Superior temporal gyrus (tissue), 1 donor: Measurements from ENCODE around the gene PPP1R26.
"Not testable (repeated sequence)": the region's sequence is repeated elsewhere in the genome, so short reads cannot be mapped to it uniquely, and the experiment has no call there.

ENCODE experiments used
- DNase-seq: peaks from one replicate; pipeline ENCODE4 v3.0.0-alpha.2; 2016; ENCODE audit errors: extremely low spot score

The PPP1R26 gene

GRCh38 chr9:135505406-135506187, 26.0 kb downstream of the PPP1R26 start:
- DNase-seq = no peak

- DNase-seq = no peak
These were observed 26.9 kb downstream of the PPP1R26 start for GRCh38 chr9:135506327-135507103.

- DNase-seq = no peak
These were observed 27.8 kb downstream of the PPP1R26 start for GRCh38 chr9:135507104-135508035.

GRCh38 chr9:135508211-135508820, 28.7 kb downstream of the PPP1R26 start:
- DNase-seq = no peak

GRCh38 chr9:135509458-135509857, 29.9 kb downstream of the PPP1R26 start:
- no peak for DNase-seq

- no peak for DNase-seq
These were observed 32.6 kb downstream of the PPP1R26 start for GRCh38 chr9:135512241-135512603.

- no peak for DNase-seq
These were observed 33.3 kb downstream of the PPP1R26 start for GRCh38 chr9:135512904-135513303.

- no peak for DNase-seq
These were observed 33.8 kb downstream of the PPP1R26 start for GRCh38 chr9:135513351-135513846.

- not testable (repeated sequence) for DNase-seq
These were observed 34.3 kb downstream of the PPP1R26 start for GRCh38 chr9:135513906-135514305.

GRCh38 chr9:135514342-135515082, 34.9 kb downstream of the PPP1R26 start:
- DNase-seq = no peak

GRCh38 chr9:135515083-135515951, 35.7 kb downstream of the PPP1R26 start:
- no peak for DNase-seq

GRCh38 chr9:135516132-135516860, 36.7 kb downstream of the PPP1R26 start:
- no peak for DNase-seq

GRCh38 chr9:135517407-135517822, 37.8 kb downstream of the PPP1R26 start:
- no peak for DNase-seq

- no peak for DNase-seq
These were observed 39.8 kb downstream of the PPP1R26 start for GRCh38 chr9:135519179-135519971.

- DNase-seq = no peak
These were observed 41.5 kb downstream of the PPP1R26 start, which contains the start of gene LCN1 for GRCh38 chr9:135520916-135521607. Gene LCN1, plus strand, starts transcription at chr9:135521440. Its CDS starts 58 bp downstream, at chr9:135521498.

- DNase-seq = no peak
These were observed 42.1 kb downstream of the PPP1R26 start for GRCh38 chr9:135521608-135522095.
